SK-N-MC (cell line): ENCODE data around the gene RELL1.

ENCODE experiments used
- DNase-seq: peaks from one replicate; pipeline ENCODE4 v3.0.0-alpha.2; 2011; ENCODE audit warnings: low read depth, low spot score
- H3K27ac ChIP-seq: fragments of 200-600 bp; sonication (generic); 2 replicates; pipeline ENCODE4 v1.5.1; 2016; ENCODE audit warnings: mixed run types
- H3K36me3 ChIP-seq: fragments of 200-600 bp; sonication (generic); 2 replicates; pipeline ENCODE4 v1.6.1; 2017; ENCODE audit warnings: antibody characterized with exemption, low read length, mixed read lengths; ENCODE audit not compliant: insufficient read depth
- H3K4me3 ChIP-seq: fragments of 200-600 bp; sonication (generic); 2 replicates; pipeline ENCODE4 v1.5.1; 2016
- H3K9ac ChIP-seq: fragments of 200-600 bp; sonication (generic); 2 replicates; pipeline ENCODE4 v1.8.0; 2017; ENCODE audit warnings: mixed run types, mixed read lengths; ENCODE audit not compliant: insufficient read length
- H3K9me3 ChIP-seq: fragments of 200-600 bp; sonication (generic); 2 replicates; pipeline ENCODE4 v1.6.1; 2017; ENCODE audit warnings: low read depth, mild to moderate bottlenecking, antibody characterized with exemption, low read length, moderate library complexity, mixed read lengths
- EZH2 ChIP-seq: fragments of 200-600 bp; sonication (generic); IDR thresholded peaks from one replicate; pipeline ENCODE4 v1.6.1; 2017; ENCODE audit warnings: antibody characterized with exemption
- FOXP2 ChIP-seq: optimal IDR thresholded peaks from 2 replicates; pipeline ENCODE3; 2011; ENCODE audit warnings: mild to moderate bottlenecking, moderate library complexity; ENCODE audit not compliant: insufficient read depth; ENCODE audit errors: extremely low read length, control extremely low read depth
- POLR2AphosphoS5 ChIP-seq: IDR thresholded peaks from 2 replicates; pipeline ENCODE4 v1.6.1; 2012; ENCODE audit warnings: mild to moderate bottlenecking, low read depth, low read length, borderline replicate concordance

The RELL1 gene

DNA sequence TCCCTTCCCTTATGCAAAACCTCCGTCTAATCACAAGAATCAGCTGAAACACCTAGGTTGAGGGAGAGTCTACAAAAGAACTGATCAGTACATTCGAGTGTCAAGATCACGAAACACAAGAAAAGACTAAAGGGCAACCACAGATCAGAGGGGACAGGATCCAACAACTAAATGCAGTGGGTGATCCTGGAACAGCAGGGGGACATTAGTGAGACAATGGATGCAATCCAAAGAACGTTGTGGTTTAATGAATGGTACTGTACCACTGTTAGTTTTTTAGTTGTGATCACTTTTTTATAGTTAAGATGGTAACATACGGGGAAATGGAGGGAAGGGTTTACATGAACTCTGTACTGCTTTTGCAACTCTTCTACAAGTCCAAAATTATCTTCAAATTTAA lies 79.2 kb downstream of the RELL1 start:
- Histone ChIP-seq H3K27ac (no peak overlapping the region), H3K4me3 (no peak overlapping the region), H3K9me3 (no peaks in the 10 kb centered on the region), H3K36me3 (no peaks in the 10 kb centered on the region), H3K9ac (no peak overlapping the region)
- no peak for DNase-seq
- TF ChIP-seq EZH2, result no peak
- TF ChIP-seq FOXP2, result no peak
- TF ChIP-seq POLR2AphosphoS5, result no peak

DNA sequence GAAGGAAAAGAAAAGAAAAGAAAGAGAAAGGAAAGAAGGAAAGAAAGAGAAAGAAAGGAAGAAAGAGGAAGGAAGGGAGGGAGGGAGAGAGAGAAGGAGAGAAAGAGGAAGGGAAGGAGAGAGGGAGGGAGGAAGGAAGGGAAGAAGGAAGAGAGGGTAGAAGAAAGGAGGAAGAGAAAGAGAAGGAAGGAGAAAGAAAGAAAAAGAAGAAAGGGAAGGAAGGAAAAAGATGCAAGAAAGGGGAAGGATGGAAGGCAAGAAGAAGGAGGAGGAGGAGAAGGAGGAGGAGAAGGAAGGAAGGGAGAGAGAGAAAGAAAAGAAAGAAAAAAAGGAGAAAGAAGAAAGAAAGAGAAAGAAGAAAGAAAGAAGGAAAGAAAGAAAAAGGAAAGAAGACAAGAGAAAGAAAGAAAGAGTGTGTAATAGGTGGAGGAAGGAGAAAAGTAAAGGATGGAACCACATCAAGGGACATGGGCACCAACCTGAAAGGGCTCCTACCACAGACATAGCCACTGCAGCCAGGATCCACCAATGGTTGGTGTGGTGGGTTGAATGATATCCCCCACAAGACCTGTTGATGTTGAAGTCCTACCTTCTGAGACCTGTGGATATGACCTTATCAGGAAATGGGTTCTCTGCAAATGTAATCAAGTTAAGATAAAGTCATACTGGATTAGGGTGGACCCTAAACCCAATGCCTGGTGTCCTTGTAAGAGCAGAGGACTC lies 80.2 kb downstream of the RELL1 start:
- Histone ChIP-seq H3K36me3 (no peaks in the 10 kb centered on the region), H3K27ac (no peak overlapping the region), H3K9ac (no peak overlapping the region), H3K4me3 (no peak overlapping the region), H3K9me3 (no peaks in the 10 kb centered on the region)
- TF ChIP-seq POLR2AphosphoS5 (no peak), FOXP2 (no peak), EZH2 (no peak)
- DNase-seq, result no peak

DNA sequence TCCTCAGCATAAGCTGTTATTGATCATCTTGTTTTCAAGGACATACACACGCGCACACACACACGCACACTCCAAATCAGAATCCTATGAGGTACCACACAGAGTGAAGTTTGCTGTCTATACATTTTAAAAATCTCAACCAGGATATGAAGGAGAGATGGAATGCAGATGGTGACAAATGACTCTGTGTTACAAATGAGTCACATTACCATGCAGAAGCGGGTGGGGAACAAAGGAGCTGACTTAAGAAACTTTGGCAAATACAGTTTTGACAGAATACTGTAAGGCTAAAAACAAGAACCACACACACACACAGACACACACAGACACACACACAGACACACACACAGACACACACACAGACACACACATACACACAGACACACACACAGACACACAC lies 81.7 kb downstream of the RELL1 start:
- no peak overlapping the region for H3K27ac ChIP-seq
- DNase-seq, result no peak

DNA sequence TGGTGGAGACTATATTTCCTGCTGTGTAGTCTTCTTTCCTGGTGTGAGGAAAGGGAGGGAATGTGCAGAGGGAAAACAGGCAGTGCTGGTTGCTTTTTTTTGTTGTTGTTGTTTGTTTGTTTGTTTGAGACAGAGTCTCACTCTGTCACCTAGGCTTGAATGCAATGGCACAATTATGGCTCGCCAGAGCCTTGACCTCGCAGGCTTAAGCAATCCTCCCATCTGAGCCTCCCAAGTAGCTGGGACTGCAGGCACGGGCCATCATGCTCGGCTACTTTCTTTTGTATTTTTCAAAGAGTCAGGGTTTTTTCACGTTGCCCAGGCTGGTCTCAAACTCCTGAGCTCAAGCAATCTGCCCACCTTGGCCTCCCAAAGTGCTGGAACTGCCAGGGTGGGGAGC lies 82.5 kb downstream of the RELL1 start:
- Histone ChIP-seq H3K4me3 (no peak overlapping the region), H3K27ac (no peak overlapping the region), H3K9me3 (no peaks in the 10 kb centered on the region), H3K9ac (no peak overlapping the region), H3K36me3 (no peaks in the 10 kb centered on the region)
- TF ChIP-seq EZH2 (no peak), FOXP2 (no peak), POLR2AphosphoS5 (no peak)
- no peak for DNase-seq

More for the DNA sequence above, 81.7 kb downstream of the RELL1 start:
- no peaks in the 10 kb centered on the region for H3K36me3 ChIP-seq
- TF ChIP-seq EZH2 (no peak), POLR2AphosphoS5 (no peak), FOXP2 (no peak)
- H3K4me3 ChIP-seq, result no peak overlapping the region
- no peaks in the 10 kb centered on the region for H3K9me3 ChIP-seq
- no peak overlapping the region for H3K9ac ChIP-seq

DNA sequence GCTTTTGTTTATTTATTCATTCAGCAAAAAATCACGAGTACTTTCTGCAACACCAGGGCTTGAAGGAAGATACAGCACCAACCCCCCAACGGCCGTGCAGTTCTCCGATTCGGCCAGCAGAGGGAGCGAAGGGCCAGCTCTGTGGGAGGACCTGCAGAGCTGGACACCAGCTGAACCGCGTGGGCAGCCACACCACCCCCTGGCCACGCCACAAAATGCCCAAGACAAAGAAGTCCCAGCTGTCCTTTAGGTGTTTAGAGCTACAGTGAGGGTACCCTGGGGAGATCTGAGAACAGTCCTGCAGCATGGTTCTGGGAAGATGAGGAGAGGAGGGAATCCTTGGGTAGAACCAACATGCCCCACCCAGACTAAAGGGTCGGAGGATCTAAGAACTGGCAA lies 83.1 kb downstream of the RELL1 start:
- Histone ChIP-seq H3K4me3 (no peak overlapping the region), H3K9ac (no peak overlapping the region), H3K27ac (no peak overlapping the region), H3K36me3 (no peaks in the 10 kb centered on the region), H3K9me3 (no peaks in the 10 kb centered on the region)
- no peak for DNase-seq
- TF ChIP-seq EZH2 (no peak), FOXP2 (no peak), POLR2AphosphoS5 (no peak)

DNA sequence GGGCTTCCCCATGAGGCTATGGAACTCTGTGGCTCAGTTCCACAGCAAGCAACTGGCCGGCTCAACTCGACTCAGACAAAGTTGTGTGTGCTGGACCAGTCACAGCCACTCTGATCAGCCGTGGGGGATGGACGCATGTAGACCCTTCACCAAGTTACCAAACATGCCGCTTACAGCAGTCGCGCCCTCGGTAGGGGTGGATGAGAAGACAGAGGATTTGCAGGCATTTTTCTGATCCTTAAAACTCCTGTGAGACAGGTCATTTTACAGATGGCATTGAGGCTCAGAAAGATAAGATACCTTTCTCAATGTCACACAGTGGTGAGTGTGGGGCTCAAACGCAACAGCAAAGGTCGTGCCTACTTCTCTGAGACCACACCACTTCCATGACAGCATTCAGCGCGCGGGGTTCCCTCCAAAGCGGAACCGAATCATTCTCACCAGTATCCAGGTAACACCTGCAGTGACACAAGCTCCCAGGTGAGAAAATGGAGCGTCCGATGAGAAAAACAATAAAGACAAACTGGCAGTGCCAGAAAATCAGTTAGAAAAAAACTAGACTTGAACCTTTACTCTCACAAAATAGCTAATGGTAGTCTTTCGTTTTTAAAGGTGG lies 83.6 kb downstream of the RELL1 start:
- no peak overlapping the region for H3K27ac ChIP-seq
- H3K36me3 ChIP-seq, result no peaks in the 10 kb centered on the region
- H3K9me3 ChIP-seq, result no peaks in the 10 kb centered on the region
- no peak overlapping the region for H3K4me3 ChIP-seq
- no peak for DNase-seq
- H3K9ac ChIP-seq, result no peak overlapping the region
- TF ChIP-seq EZH2, result no peak
- no peak for TF ChIP-seq POLR2AphosphoS5
- no peak for TF ChIP-seq FOXP2

DNA sequence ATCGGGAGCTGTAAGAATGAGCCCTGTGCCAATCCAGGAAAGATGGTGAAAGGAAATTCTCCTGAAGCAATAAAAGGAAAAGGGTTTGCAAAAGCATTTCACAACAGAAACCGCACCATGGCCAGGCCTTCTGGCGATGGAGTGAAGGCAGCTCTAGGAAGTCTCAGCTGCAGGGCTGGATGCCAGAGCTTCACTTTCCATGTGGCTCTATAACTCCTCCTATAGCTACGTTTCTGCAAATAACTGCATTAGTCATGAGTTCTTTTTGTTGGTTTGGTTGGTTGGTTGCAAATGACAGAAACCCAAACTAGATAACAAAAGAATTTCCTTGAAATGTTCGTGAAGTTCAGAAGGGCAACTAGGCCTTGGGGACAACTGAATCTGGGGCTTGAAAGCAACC lies 84.6 kb downstream of the RELL1 start:
- no peak overlapping the region for H3K27ac ChIP-seq
- no peaks in the 10 kb centered on the region for H3K36me3 ChIP-seq
- H3K4me3 ChIP-seq, result no peak overlapping the region
- no peaks in the 10 kb centered on the region for H3K9me3 ChIP-seq
- TF ChIP-seq FOXP2 (no peak), EZH2 (no peak), POLR2AphosphoS5 (no peak)
- no peak overlapping the region for H3K9ac ChIP-seq
- DNase-seq, result no peak

DNA sequence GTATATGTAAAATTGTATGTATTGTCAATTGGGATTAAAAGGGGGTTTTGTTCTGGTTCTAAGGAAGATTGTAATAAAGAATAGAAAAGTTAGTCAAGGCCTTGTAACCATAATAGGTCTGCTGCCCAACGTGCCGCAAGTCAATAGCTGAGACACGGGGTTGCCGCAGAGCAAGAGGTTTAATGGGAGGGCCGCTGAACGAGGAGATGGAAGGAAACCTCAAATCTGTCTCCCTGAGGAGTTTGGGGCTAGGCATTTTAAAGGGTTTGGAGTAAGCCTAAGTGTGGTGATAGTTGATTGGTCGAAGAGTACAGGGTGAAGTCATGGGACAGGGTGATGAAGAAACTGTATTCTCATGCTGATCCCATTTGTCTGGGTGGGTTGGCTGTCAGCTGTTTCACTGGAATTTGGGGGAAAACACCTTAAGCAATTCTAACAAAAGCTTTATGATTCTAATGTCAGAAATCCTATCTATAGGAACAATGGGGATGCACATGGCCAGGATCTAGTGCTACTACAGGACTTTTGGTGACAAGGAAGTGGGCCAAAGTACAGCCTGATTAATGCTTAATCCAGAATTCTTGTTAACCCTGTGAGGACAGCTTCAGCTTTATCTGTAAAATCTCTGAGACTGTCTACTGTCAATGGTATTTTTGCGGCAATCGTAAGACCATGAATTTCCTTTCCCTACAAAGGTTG lies 86.9 kb downstream of the RELL1 start:
- Histone ChIP-seq H3K27ac (no peak overlapping the region), H3K36me3 (no peaks in the 10 kb centered on the region), H3K4me3 (no peak overlapping the region), H3K9me3 (no peaks in the 10 kb centered on the region), H3K9ac (no peak overlapping the region)
- no peak for DNase-seq
- no peak for TF ChIP-seq POLR2AphosphoS5
- TF ChIP-seq FOXP2, result no peak
- TF ChIP-seq EZH2, result no peak

DNA sequence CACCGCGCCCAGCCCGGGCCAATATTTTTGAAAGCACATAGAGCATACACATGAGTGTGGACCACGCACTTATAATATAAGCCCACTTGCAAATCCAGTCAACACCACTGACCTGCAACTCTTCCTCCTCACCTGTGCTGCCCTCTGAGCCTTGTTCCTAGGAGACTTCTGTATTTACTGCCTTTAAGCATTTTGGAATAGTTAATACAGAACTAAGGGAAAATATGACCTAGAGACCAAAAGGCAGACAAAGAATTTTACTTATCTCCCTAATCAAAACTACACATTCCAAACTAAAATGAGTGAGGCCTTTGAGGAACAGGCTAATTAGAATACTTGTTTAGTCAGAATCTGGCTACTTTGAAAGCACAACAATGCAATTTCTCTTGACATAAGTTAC lies 89.1 kb downstream of the RELL1 start:
- DNase-seq, result no peak
- H3K9me3 ChIP-seq, result no peaks in the 10 kb centered on the region
- TF ChIP-seq POLR2AphosphoS5, result no peak
- no peak for TF ChIP-seq FOXP2
- TF ChIP-seq EZH2, result no peak
- H3K4me3 ChIP-seq, result no peak overlapping the region
- no peak overlapping the region for H3K9ac ChIP-seq
- H3K27ac ChIP-seq, result no peak overlapping the region
- no peaks in the 10 kb centered on the region for H3K36me3 ChIP-seq
